CD4-positive, alpha-beta T cell (primary cell): ENCODE measurements around the gene IL23A. TPM values are rescaled to one million over a fixed set of nuclear protein-coding genes. Genes with fewer than 3 reads are reported as not detected.

Source experiments
- ATAC-seq: fragments of 200-7000 bp; cut with Tn5 transposase; one replicate; pipeline ENCODE4 v1.10.0; 2022; ENCODE audit warnings: mild to moderate bottlenecking; ENCODE audit not compliant: poor library complexity
- CTCF ChIA-PET: fragments of 350-600 bp; sonication (Branson Sonifier 250); formaldehyde crosslinking; loops from one replicate; lab custom pipeline; 2021; ENCODE audit warnings: antibody characterized with exemption, inconsistent platforms; lab: Charles Lee
- POLR2A ChIA-PET: fragments of 350-600 bp; sonication (Branson Sonifier 250); formaldehyde crosslinking; loops from one replicate; lab custom pipeline; 2021; ENCODE audit warnings: antibody characterized with exemption, inconsistent platforms; lab: Charles Lee
- DNase-seq, 14 experiments: peaks; one replicate each; pipeline ENCODE4 v3.0.0-alpha.2; 2013 to 2020; ENCODE audit warnings: mixed read lengths in 2 of 14
- H3K27ac ChIP-seq, 2 donors: one replicate each; pipeline versions ENCODE4 v1.5.1 to v1.7.0; 2013; ENCODE audit warnings: low read length in 2 of 2, low read depth in 1 of 2, mild to moderate bottlenecking in 1 of 2
- H3K27me3 ChIP-seq, 2 experiments: 1 replicate in 1 of 2; 2 replicates in 1 of 2; pipeline versions ENCODE4 v1.6.1 to v1.7.0; 2013; ENCODE audit warnings: low read length in 2 of 2, control low read depth in 1 of 2, mild to moderate bottlenecking in 1 of 2, moderate library complexity in 1 of 2; ENCODE audit not compliant: insufficient read depth in 2 of 2, control insufficient read depth in 1 of 2
- H3K36me3 ChIP-seq: one replicate; pipeline ENCODE4 v1.6.1; 2013; ENCODE audit warnings: low read length, control low read depth; ENCODE audit not compliant: insufficient read depth
- H3K4me1 ChIP-seq: one replicate; pipeline ENCODE4 v1.6.1; 2013; ENCODE audit warnings: low read length, control low read depth; ENCODE audit not compliant: insufficient read depth
- H3K4me3 ChIP-seq: one replicate; pipeline ENCODE4 v1.5.1; 2013; ENCODE audit warnings: mild to moderate bottlenecking, low read length, moderate library complexity
- H3K9me3 ChIP-seq, 2 experiments: 1 replicate in 1 of 2; 2 replicates in 1 of 2; pipeline versions ENCODE4 v1.6.1 to v1.7.0; 2013; ENCODE audit warnings: low read length in 2 of 2, mild to moderate bottlenecking in 2 of 2, control low read depth in 1 of 2, moderate library complexity in 1 of 2; ENCODE audit not compliant: control insufficient read depth in 1 of 2, insufficient read depth in 1 of 2
- H3K27ac Mint-ChIP-seq: one replicate; pipeline ENCODE4 v1.8.0; 2020; ENCODE audit warnings: mixed read lengths
- H3K27me3 Mint-ChIP-seq: one replicate; pipeline ENCODE4 v1.8.0; 2021; ENCODE audit warnings: mixed read lengths
- H3K36me3 Mint-ChIP-seq: one replicate; pipeline ENCODE4 v1.8.0; 2021; ENCODE audit warnings: low read depth, mixed read lengths
- H3K4me1 Mint-ChIP-seq: one replicate; pipeline ENCODE4 v1.8.0; 2021; ENCODE audit warnings: low read depth, mixed read lengths
- H3K4me3 Mint-ChIP-seq: one replicate; pipeline ENCODE4 v1.8.0; 2020; ENCODE audit warnings: mild to moderate bottlenecking, mixed read lengths
- H3K9me3 Mint-ChIP-seq: one replicate; pipeline ENCODE4 v1.8.0; 2020; ENCODE audit warnings: mixed read lengths
- CTCF ChIP-seq: fragments of 200-600 bp; IDR thresholded peaks from one replicate; pipeline ENCODE4 v1.8.0; 2022; ENCODE audit warnings: antibody characterized with exemption, mild to moderate bottlenecking
- intact Hi-C, 2 experiments: fragments of 100-400 bp; cut with DNase I in 1 of 2; cut with micrococcal nuclease in 1 of 2; formaldehyde crosslinking; loops; one replicate each; pipeline versions ENCODE4 v1.15.1 to v1.9.0; 2023 to 2025; cut with DNase I, micrococcal nuclease
- total RNA-seq, 174 experiments: library from RNA in 2 of 174; stranded (reverse) in 2 of 174; gene quantifications; one replicate each; pipeline ENCODE4 v1.2.3 and lab custom pipeline; 2021 to 2026

Gene IL23A
- total RNA-seq, 2 experiments from 2014 or later: 25.2 to 27.5 TPM

- no peak overlapping the region for H3K4me3 Mint-ChIP-seq
- ATAC-seq: no peak
- DNase-seq: no peak
- intact Hi-C loops: no loop called here
- POLR2A ChIA-PET: interaction anchor here (0.9 kb wide), 1 partner anchor 17 kb away, joined by 3 read pairs; the partner anchor contains the start of gene STAT2
- no peaks in the 10 kb centered on the region for H3K27me3 ChIP-seq
- no peaks in the 10 kb centered on the region for H3K9me3 Mint-ChIP-seq
- H3K27me3 Mint-ChIP-seq: no peaks in the 10 kb centered on the region
- no peak overlapping the region for H3K27ac Mint-ChIP-seq
- CTCF ChIA-PET: no interaction called here
- no peak overlapping the region for H3K27ac ChIP-seq
- TF ChIP-seq CTCF: no peak
- no peaks in the 10 kb centered on the region for H3K4me1 ChIP-seq
- H3K36me3 Mint-ChIP-seq: no peaks in the 10 kb centered on the region
- peaks cover 0 to 5% of the 10 kb centered on the region in 2 experiments for H3K9me3 ChIP-seq
- H3K36me3 ChIP-seq: no peaks in the 10 kb centered on the region
- H3K4me3 ChIP-seq: no peak overlapping the region
- no peaks in the 10 kb centered on the region for H3K4me1 Mint-ChIP-seq
Measured at GRCh38 chr12:56377310-56377988, 38.8 kb downstream of the IL23A start.

DNA sequence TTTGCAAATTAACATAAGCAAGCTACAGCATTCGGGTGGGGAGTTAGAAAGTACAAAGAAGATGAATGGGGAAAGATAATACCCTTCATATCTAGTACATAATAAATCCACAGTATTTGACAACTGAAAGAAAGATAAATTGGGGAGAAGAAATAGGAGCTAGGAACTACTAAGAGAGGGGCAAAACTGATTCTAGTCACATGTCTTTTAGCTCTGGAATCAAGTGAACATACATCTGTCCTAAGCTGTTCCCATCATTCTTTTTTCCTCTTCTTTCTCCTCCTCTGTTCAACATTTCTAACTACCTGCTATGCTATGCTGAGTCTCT, 39.3 kb downstream of the IL23A start:
- no peak for ATAC-seq
- POLR2A ChIA-PET: no interaction called here
- Mint-ChIP-seq H3K4me3 (no peak overlapping the region), H3K36me3 (no peaks in the 10 kb centered on the region), H3K27ac (no peak overlapping the region), H3K27me3 (no peaks in the 10 kb centered on the region), H3K9me3 (no peaks in the 10 kb centered on the region), H3K4me1 (no peaks in the 10 kb centered on the region)
- H3K4me3 ChIP-seq: no peak overlapping the region
- no peaks in the 10 kb centered on the region for H3K27me3 ChIP-seq
- no peak for DNase-seq
- no peaks in the 10 kb centered on the region for H3K4me1 ChIP-seq
- peaks cover 0 to 4% of the 10 kb centered on the region in 2 experiments for H3K9me3 ChIP-seq
- CTCF ChIA-PET: no interaction called here
- H3K36me3 ChIP-seq: no peaks in the 10 kb centered on the region
- intact Hi-C loops: no loop called here
- H3K27ac ChIP-seq: no peak overlapping the region
- no peak for TF ChIP-seq CTCF

DNA sequence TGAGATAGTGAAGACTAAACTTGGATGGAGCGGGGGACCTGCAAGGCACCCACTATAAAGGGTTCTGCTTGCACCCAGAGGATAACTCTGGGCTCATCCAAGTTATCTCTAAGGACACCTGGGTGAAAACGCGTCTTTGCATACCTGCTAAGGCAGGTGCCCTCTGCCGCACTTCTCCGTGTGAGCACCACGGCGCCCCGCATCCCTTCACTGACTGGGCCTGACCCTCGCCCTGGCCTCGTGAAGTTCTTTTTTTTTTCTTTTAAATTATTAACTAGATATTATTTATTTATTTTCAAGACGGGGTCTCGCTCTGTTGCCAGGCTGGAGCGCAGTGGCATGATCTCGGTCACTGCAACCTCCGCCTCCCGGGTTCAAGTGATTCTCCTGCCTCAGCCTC, 43.9 kb downstream of the IL23A start:
- CTCF ChIA-PET: no interaction called here
- DNase-seq (no peak), ATAC-seq (no peak)
- Mint-ChIP-seq H3K4me3 (no peak overlapping the region), H3K4me1 (no peaks in the 10 kb centered on the region), H3K27ac (no peak overlapping the region), H3K36me3 (no peaks in the 10 kb centered on the region), H3K9me3 (no peaks in the 10 kb centered on the region), H3K27me3 (no peaks in the 10 kb centered on the region)
- POLR2A ChIA-PET: interaction anchor here (0.6 kb wide), 1 partner anchor 672 kb away, joined by 3 read pairs; no protein-coding TSS in a partner anchor
- H3K4me3 ChIP-seq: no peak overlapping the region
- no peaks in the 10 kb centered on the region for H3K27me3 ChIP-seq
- TF ChIP-seq CTCF: no peak
- H3K36me3 ChIP-seq: no peaks in the 10 kb centered on the region
- intact Hi-C loops: no loop called here
- no peaks in the 10 kb centered on the region for H3K9me3 ChIP-seq
- no peaks in the 10 kb centered on the region for H3K4me1 ChIP-seq
- no peak overlapping the region for H3K27ac ChIP-seq
